Hepatocyte (in vitro differentiated cells): Measurements from ENCODE around the gene TMEM175.

Experiments
- EZH2 ChIP-seq: fragments of 200-600 bp; sonication (generic); IDR thresholded peaks from 2 replicates; pipeline ENCODE4 v1.6.1; 2016; ENCODE audit warnings: antibody characterized with exemption, mild to moderate bottlenecking, borderline replicate concordance
- EZH2phosphoT487 ChIP-seq: fragments of 200-600 bp; sonication (generic); IDR thresholded peaks from one replicate; pipeline ENCODE4 v1.6.1; 2018; ENCODE audit warnings: antibody characterized with exemption, mild to moderate bottlenecking, low read depth, moderate library complexity; ENCODE audit not compliant: unreplicated experiment, severe bottlenecking
- TF ChIP-seq, protein P1 (sequence below): fragments of 200-600 bp; sonication (generic); IDR thresholded peaks from 2 replicates; pipeline ENCODE4 v1.5.1; 2016; ENCODE audit warnings: antibody characterized with exemption, mild to moderate bottlenecking; ENCODE audit not compliant: poor library complexity

DNA sequence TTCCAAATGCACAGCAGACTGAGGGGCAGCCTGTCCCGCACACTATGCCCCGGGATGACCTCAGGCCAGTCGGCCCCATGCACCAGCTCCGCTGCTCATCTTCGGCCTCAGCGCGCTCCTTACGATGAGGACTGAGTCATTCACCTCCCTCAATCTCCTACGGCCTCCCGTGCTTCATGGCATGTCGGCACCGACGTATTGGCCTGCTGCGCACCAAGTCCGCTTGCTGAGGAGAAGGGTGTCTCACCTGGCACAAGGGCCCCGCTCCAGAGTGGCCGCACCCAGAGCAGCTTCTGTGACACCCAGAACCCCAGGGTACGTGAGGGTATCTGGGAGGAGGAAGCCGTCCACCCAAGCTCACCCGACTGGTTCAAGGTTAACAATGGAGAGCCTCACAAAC is 35.6 kb upstream of the TMEM175 start:
- TF ChIP-seq, protein P1, sequence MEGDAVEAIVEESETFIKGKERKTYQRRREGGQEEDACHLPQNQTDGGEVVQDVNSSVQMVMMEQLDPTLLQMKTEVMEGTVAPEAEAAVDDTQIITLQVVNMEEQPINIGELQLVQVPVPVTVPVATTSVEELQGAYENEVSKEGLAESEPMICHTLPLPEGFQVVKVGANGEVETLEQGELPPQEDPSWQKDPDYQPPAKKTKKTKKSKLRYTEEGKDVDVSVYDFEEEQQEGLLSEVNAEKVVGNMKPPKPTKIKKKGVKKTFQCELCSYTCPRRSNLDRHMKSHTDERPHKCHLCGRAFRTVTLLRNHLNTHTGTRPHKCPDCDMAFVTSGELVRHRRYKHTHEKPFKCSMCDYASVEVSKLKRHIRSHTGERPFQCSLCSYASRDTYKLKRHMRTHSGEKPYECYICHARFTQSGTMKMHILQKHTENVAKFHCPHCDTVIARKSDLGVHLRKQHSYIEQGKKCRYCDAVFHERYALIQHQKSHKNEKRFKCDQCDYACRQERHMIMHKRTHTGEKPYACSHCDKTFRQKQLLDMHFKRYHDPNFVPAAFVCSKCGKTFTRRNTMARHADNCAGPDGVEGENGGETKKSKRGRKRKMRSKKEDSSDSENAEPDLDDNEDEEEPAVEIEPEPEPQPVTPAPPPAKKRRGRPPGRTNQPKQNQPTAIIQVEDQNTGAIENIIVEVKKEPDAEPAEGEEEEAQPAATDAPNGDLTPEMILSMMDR = no peak
- TF ChIP-seq EZH2 (no peak), EZH2phosphoT487 (no peak)
